ENCODE measurements around the gene CHPF2. TPM values are rescaled to one million over a fixed set of nuclear protein-coding genes. Genes with fewer than 3 reads are reported as not detected.

CHPF2 gene
- total RNA-seq, 1 donor, result 95.3 TPM

DNA sequence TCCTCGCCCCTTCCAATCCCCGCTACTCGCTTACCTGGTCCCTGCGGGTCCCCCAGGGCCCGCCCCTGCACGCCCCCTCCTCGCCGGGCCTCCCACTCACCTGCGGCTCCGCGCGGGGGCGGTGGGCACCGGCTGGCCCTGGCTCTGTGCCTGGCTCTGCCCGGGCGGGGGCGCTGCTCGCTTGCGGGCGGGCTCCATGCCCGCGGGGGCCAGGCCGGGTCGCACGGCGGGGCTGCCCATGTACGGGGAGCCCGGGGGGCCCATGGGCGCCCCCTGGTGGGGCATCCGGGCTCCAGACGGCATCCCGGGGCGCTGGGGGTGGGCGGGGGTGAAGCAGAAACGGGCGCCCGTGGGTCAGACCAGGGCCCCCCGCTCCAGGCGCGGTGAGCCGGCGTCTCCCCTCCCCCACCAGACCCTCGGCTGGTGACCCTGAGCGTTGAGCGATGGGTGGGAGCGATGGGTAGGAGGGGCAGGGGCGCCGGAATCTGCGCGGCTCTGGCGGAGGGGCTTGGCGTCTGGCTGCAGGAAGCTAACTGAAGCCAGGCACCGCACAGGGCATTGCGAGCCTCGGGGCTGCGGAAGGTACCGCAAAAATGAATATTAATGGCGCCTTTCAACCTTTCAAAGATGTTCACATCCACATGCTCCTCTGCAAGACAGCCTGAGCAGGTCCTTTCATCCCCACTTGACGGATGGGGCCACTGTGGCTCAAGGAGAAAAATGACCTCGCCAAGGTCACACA lies 13.2 kb downstream of the CHPF2 start:
- peak in 2 of 3 donors; percentile 71 to 79 for DNase-seq (ENCODE audit: low read depth in 2 of 3, low spot score in 2 of 3)

DNA sequence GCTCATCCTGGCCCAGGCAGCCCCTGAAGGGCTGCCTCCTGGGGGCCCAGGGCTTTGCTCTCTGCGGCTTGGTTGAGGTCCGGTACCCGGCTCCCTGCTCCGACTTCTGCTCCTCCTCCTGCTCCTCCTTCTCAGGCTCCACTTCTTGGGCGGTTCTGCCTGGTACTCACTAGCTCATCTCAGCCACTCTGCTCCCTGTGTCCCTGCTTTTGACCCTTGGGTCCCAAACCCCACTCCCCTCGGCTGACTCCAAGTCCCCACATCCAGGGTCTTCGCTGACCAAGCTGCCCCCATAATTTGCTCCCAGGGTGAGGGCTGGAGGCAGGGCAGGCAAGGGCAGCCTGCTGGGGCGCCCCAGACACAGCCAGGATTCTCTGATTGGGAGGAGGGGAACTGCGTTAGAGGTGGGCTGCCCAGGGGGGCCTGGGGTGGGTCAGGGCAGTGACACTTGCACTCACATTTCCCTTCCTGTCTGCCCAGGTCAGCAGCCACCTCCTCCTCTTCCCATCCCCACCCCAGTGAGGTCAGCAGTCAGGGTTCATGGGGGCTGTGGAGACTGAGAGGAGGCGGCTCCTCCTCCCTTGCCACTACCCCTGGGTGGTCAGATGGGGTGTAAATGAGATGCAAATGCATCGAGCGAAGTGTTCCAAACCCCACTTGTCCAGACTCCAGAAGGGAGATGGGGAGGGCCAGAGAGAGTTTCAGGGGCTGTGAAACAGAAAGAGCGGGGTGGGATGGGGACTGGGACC lies 14.0 kb downstream of the CHPF2 start:
- no peak for DNase-seq (ENCODE audit: low read depth in 2 of 3, low spot score in 2 of 3)

DNA sequence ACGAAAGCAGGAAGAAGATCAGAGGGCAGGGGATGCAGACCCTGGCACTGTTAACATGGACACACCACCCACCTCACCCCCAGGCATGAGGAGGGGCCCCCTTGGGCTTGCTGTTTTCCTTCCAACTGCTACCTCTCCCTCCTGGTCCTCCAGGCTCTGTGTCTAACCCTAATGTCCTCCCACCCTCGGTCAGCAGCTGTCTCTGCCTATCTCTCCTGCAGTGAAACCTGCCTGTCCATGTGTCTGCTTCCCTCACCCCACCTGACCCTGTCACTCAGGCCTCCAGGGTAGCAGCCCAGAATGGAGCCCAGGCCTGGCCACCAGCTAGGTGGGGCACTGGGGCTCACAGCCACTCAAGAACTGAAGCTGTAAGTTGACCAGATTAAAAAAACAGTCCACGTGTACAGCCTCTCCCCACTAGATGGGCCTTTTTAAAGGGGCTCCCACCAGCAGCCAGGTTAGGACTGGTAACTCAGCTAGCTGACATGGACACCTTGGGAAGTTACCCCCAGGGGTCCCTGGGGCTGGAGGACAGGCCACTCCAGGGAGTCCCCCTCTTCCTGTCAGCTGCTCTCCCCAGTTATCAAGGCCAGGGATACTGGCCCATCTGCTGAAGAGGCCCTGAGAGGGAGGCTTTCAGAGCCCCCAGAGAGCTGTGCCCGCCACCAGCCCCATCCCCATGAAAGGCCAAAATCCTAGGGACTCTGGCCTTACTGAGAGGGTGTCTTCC lies 14.7 kb downstream of the CHPF2 start:
- no peak for DNase-seq (ENCODE audit: low read depth in 2 of 3, low spot score in 2 of 3)

DNA sequence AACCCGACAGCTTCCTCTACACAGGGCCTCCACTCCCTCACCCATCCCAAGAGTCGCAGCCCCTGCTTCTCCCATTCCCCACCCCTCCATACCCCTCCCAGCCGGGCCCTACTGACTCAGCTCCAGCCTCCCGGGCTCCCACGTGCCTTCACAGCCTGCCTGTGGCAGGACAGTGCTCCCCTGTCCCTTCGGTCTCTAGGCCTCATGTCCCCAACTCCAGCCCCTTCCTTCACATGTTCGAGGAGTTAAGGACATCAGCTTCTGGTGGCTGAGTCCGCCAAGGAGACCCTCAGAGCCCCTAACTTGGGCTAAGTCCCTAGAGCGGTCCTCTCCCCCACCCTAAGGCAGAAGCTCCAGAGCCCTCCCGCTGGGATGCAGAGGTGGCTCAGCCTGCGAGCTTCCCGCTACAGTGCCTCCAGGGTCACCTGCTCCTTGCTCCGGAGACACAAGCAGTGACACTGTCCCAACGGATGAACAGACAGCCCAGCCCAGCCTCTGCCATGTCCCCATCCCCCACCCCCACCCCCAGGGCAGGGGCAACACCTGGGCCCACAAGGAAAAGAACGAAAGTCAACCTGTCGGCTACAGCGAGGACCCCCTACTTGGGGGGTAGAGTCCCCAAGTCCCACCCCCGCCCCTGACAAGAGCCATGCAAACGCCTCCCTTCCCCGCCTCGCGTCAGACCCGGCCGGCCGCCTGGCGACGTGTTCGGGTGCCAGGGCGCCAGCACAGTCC lies 15.5 kb downstream of the CHPF2 start:
- no peak for DNase-seq (ENCODE audit: low read depth in 2 of 3, low spot score in 2 of 3)

DNA sequence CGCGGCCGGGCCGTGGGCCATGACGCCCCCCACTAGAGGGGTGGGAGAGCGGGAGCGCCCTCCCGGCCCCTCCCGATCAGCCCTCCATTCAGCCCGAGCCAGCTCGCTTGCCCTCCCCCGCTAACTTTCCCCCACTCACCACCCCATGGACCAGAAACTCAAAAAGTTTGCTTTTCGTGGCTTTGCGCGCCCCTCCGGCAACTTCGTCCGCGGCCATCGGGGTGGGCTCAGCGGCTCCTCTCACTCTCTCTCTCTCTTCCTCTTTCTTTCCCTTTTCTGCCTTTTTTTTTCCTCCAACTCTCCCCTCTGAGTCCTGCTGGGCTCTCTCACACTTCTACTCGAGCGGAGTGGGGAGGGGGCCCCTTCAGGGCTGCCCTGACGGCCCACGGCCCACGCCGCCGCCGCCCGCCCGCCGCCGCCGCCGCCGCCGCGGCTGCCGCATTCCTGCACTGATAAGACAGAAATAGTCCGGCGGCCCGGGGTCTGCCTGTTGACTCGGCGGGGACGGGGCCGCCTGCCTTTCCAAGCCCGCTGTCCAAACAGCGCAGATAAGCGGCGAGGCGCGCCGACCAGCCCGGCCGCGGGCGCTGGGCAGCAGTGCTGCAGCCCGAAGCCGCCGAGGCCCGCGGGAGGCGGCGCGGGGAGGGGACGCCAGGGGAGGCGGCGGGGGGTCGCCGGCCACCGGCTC lies 16.2 kb downstream of the CHPF2 start, which contains the start of gene SMARCD3:
Gene SMARCD3 (minus strand): TSS at position 349 of the 688 bp plus-strand sequence. CDS start 132 bp downstream, at position 217.
- DNase-seq (ENCODE audit: low read depth in 2 of 3, low spot score in 2 of 3), result peak in 2 of 3 donors; percentile 34 to 37

DNA sequence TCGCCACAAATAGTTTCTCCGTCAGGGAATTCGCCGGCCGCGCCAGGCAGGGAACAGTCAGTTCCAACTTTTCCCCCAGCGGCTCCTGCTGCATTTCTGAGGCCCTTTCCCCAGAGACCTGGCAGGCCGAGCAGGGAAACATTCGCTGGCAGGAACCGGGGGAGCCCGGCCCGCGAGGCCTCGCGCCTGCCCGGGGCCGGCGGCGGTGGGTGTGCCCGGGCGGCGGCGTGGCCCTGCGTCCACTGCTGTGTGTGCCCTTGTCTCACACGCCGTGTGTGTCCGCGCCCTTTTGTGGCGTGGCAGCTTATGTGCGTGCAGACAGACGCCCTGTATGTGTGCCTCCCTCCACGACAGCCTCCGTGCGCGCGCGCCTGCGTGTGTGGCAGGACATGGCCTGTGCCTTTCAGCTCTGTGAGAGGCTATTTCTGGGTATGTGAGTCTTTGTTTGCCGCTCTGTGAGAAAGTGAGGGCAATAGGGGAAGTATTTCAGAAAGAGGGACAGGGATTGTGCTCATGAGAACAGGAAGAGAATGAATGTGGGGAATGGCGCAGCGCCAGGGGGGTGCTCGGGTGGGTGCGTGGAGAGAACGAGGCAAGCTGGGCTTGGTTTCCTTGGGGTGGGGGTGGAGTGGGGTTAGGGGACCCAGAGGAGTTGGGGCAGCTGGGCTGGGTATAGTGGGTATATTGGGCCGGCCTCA lies 16.9 kb downstream of the CHPF2 start:
- DNase-seq (ENCODE audit: low read depth in 2 of 3, low spot score in 2 of 3), result peak in 2 of 3 donors; percentile 55 to 70

DNA sequence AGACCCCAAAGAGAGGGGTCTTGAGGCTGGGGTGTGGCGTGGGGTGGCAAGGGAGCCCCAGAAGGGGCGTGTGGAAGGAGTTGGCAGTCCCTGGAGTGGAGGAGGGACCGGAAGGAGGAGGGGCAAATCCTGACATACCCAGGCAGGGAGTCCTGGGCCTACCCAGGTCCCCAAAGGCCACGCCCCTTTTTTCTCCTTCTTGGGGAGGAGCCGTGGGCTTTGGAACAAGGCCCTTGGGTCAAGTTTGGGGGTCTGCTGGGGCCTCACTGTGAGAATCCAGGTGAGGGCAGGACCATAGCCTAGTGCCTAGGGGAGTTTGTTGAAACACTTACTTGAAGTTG lies 17.4 kb downstream of the CHPF2 start:
- no peak for DNase-seq (ENCODE audit: low read depth in 2 of 3, low spot score in 2 of 3)

DNA sequence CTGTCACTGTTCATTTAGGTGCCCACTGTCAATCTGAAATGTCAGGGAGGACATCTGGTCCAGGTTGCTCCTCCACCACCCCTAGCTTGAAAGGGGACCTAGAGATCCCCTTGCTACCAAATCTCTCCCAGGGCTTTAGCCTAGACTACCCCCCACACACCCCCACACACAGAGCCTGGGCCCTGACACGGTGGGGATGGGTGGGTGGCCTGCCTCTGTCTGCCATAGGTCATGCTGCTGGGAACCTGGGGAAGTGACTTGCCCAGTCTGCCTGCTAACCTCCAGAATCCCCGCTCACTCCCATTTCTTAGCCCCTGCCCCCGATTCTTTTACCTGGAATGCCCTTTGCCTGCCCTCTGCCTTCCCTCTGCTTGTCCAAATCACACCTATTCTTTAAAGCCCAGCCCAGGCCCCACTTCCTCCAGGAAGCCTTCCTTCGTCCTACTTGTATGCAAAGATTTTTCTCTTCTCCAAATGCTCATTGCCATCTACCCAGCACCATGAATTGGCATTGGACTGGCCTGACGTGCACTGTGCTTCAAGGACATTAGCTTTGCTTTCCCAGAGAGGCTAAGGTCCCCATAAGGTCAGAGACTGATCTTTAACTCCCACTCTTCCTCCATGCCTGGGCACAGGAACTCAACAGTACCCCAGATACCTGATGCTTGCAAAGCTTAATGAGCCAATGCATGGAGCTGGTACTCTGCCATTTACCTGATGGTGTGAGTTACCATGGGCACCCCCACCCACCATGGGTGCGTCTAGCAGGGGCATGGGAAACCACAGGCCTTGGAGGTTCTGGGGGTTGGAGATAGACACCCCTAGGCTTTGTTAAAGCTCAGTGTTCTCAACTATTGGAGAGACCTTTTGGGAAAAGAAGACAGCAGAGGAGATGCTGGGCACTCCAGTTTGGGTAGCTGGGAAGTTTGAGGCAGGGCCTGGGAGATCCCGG lies 18.2 kb downstream of the CHPF2 start:
- DNase-seq (ENCODE audit: low read depth in 2 of 3, low spot score in 2 of 3), result no peak

DNA sequence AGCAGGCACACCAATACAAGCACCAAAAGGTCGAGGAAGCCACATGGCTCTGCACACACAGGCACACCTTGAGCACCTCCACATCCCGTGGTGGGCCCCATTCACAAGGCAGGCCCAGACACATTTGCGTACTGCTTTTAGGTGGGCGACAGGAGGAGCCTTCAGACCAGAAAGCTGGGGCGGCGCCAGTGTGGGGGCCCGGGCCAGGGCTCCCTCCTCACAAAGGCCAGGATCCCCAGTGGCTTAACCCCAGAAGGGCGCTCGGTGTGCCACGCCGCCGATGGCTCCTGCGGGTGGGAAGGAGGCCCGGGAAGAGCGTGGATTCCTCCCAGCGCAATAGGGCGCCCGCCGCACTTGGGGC lies 19.0 kb downstream of the CHPF2 start:
- DNase-seq (ENCODE audit: low read depth in 2 of 3, low spot score in 2 of 3), result no peak

DNA sequence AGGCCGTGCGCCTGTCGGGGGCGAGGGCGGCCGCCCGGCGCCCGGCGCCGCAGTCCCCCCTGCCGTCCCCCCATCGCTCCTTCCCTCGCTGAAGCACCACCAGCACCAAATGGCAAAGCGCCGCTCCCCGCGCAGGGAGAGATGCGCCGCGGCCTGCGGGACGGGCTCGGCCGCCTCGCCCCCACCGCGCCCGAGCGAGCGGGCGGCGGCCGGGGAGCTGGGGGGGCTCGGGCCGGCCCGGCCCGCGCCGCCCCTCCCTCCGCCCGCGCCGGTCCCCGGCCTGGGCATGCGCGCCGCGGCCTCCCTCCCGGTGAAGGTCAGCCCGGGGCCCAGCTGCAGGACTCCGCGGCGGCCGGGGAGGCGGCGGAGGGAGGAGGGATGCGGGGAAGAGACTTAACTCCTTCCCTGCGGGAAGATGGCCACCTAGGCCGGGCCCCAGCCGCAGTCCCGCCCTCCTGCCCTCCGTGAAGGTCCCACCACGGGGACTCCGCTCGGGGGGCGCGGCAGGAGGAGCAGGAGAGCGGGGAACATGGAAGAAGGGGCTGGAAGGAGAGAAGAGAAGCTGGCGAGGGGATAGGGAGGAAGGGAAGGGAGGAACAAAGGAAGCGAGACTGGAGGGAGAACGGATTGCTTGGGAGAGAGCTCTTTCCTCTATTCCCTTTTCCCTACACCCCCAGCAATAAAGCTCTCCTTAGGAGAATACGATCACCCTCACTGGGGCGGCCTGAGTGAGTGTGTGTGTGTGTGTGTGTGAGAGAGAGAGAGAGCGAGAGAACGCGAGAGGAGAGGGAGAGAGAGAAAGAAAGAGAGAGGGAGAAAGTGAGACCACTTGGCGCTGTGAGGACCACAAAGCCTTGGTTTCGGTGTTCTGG lies 19.6 kb downstream of the CHPF2 start:
- DNase-seq (ENCODE audit: low read depth in 2 of 3, low spot score in 2 of 3), result no peak

DNA sequence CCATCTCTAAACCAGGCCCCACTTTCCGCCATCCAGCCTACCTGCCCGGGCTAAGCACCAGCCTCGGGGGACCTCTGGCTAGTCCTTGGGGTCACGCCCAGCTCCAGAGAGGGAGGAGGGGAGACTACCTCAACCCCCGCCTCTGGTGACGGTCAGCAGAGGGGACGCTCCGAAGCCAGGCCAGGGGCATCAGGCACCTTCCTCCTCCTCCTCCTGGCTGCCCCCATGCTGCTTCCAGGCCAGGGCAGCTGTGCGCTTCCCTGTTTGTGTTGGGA lies 20.2 kb downstream of the CHPF2 start:
- no peak for DNase-seq (ENCODE audit: low read depth in 2 of 3, low spot score in 2 of 3)

DNA sequence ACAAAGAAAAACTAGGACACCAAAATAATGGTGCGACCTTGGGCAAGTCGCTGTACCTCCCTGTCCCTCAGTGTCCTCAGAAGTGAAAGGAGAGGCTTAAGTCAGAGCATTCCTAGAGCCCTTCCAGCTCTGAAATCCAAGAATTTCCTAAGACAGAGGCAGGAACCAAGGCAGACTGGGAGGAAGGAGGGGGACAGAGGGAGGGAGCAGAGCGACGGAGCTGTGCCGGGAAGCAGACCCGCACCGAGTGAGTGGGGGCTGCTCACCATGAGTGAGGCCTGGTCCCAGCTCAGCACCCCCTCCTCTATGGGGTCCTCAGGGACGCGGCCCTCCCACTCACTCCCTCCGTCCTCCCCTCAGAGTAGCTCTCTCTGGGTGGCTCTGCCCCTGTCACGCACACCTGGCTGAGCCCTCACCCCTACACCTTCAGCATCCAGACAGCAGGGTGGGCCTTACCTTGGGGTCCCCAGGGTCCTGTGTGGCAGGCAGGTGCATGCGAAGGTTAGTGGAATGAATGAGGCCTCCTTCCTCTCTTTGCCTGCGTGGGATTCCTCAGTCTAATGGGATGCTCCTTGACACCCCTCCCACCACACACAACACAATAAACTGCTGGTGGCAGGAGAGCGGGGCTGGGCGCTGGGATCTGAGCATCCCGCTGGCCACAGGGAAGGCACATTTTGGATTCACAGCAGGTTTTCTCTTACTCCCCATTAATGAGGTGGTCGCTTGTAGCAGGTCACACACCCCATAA lies 20.9 kb downstream of the CHPF2 start:
- no peak for DNase-seq (ENCODE audit: low read depth in 2 of 3, low spot score in 2 of 3)

DNA sequence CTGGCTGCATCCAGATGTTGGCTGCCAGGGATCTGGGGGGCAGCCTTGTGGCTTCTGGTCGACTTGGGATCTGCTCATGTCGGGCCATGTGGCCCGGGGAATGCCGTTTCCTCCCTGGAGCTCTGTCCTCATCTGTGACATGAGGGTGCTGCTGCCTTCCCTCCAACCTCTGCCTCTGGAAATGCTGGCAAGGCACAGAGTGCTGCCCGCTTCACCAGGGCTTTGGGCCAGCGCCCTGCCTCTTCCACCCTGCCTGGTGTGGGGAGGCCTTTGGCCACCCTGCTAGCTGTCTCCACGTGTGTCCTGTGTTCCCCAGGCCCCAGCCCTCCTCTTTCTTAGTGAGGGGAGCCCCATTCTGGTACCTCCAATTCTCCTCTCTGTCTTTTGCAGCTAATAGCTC lies 22.0 kb downstream of the CHPF2 start:
- DNase-seq (ENCODE audit: low read depth in 2 of 3, low spot score in 2 of 3), result no peak

DNA sequence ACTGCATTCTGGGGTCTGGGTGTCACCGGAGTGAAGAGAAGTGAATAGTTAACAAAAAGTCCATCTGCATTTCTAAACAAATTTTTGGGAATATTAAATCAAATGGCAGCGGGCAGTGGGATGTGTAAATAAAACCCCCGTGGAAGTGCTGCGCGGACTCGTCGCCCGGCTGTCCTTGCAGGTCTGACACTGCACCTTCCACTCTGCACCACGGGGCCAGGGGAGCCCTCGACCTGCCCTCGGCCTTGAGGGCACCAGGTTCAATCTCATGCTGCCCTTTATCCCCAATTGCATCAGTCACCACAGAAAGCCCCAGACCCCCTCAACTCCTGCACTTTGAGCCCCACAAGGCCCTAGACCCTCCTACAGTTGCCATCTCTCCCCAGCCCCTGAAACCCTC lies 22.6 kb downstream of the CHPF2 start:
- no peak for DNase-seq (ENCODE audit: low read depth in 2 of 3, low spot score in 2 of 3)

DNA sequence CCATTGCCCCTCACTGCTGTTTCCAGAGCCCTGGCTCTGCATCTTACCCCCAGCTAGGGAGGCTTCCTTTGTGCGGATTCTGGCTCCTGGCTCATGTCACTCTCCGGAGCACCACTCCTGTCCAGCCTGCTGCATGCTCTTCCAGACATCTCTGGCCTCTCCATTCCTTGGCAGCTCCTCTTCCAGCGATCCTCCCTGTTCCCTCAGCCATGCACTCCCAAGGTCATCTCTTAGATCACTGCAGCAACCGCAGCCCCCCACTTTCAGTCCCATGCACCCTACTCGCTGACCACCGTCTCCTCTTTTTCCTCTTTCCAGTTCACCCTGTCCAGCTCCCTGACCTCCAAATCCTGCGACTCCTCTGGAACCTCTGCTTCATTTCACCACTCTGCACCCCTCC lies 23.1 kb downstream of the CHPF2 start:
- DNase-seq (ENCODE audit: low read depth in 2 of 3, low spot score in 2 of 3), result no peak

DNA sequence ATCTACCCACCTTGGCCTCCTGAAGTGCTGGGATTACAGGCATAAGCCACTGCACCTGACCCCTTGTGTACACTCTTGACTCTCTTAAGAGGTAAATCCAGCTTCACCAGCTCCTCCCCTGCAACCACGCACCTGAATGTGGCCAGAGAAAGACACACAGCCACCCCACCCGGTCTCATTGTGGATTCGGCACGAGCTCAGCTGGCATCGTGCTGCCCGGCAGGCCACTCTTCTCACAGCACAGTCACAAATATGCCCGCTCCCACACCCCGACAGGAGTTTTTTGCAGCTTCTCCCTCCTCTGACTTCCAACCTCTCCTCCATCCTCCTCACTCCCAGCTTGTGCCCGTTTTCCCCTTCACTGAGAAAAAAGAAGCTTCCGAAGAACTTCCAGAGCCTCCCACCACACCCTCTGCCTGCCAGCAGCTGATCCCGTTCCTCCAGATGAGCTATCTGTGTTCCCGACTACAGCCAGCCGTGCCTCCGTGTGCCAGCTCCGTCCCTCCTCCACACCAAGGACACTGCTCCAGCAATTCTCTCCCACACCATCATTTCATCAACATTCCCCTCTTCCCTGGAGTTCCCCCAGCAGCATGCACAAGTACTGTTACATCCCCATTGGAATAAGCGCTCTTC lies 24.2 kb downstream of the CHPF2 start:
- no peak for DNase-seq (ENCODE audit: low read depth in 2 of 3, low spot score in 2 of 3)

DNA sequence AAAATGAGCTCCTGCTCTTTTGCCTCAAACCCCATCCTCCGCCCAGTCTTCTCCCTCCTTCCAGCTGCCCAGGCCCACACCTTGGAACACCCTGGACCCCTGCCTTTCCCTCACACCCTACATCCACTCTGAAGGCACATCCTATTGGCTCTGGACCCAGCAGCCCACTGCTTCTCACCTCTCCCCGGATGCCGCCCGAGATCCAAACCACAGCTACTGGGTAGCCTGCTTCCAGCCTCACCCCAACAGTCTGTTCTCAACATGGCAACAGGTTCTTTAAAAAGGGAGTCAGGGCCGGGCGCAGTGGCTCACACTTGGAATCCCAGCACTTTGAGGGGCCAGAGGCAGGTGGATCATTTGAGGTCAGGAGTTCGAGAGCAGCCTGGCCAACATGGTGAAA lies 25.7 kb downstream of the CHPF2 start:
- no peak for DNase-seq (ENCODE audit: low read depth in 2 of 3, low spot score in 2 of 3)

Measured in hematopoietic multipotent progenitor cell (in vitro differentiated cells).